Measurements from ENCODE around the gene CCDC91.
"Not testable (repeated sequence)": the region's sequence is repeated elsewhere in the genome, so short reads cannot be mapped to it uniquely, and the experiment has no call there.

Gene CCDC91

GRCh38 chr12:28471762-28472161, 281.5 kb downstream of the CCDC91 start:
- not testable (repeated sequence) for DNase-seq

GRCh38 chr12:28476206-28476605, 285.9 kb downstream of the CCDC91 start:
- DNase-seq, result not testable (repeated sequence)

- not testable (repeated sequence) for DNase-seq
Observed at GRCh38 chr12:28479097-28479496, 288.8 kb downstream of the CCDC91 start.

GRCh38 chr12:28479683-28480082, 289.4 kb downstream of the CCDC91 start:
- DNase-seq, result no peak

GRCh38 chr12:28484156-28484555, 293.9 kb downstream of the CCDC91 start:
- no peak for DNase-seq

- no peak for DNase-seq
Observed at GRCh38 chr12:28486521-28486920, 296.3 kb downstream of the CCDC91 start.

DNA sequence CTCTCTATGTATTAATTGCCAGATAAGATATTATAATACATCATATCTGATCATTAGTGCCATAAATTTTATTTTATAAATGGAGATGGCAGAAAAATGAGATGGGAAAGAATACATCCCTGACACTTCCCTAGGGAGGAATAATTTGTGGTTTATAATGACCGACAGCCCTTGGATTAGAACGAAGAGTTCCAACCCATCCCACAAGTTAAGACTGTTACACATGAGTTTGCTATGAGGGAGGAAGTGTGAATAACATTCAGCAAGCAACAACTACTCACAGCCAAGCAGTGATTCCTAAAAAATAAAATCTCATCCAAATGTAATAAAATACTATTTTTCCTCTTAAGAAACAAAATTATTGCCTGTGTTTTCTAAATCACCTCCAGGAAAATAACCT, 299.0 kb downstream of the CCDC91 start:
- no peak for DNase-seq

GRCh38 chr12:28497889-28498411, 307.7 kb downstream of the CCDC91 start:
- DNase-seq, result no peak

DNA sequence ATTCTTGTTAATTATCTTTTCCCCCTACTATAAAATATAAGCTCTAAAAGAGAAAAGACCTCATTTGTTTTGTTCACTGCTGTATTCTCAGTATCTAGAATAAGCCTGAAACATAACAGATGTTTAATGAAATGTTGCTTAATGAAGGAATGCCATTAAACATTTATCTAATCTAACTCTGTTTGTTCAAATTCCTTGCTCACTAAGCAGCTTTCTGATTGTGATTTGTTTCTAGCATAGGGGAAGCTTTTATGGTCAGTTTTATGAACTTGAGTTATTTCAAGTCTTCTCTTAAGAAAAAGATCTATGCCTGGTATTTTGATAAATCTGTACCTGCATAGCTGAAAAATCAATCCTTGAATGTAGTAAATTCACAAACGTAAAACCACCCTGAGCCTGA, 308.6 kb downstream of the CCDC91 start:
- DNase-seq, result no peak

DNA sequence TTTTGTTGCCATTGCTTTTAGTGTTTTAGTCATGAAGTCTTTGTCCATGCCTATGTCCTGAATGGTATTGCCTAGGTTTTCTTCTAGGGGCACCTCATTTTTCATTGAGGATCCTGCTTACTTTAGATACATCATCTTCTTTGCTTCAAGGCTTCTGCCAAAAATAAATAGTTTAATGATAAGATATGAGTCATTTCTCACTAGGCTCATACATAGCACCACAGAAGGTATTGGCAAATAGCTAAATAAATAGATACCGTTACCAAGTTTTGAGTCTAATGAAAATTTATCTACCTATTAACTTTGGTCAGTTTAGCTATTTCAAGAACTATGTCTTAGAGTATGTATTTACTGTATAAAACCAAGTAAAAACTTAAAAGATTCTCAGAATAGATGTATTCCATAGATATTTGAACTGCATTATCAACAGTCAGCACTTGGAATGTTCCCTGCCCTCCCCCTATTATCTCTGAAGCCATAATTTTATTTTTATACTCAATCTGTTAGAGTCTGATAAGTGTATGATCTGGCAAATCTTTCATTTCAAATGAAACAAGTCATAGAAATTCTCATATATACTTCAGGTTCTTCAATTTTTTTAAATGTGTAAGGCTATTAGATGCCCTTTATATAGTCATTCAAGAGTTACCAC, 310.2 kb downstream of the CCDC91 start:
- no peak for DNase-seq

- DNase-seq, result no peak
Observed at GRCh38 chr12:28506271-28506670, 316.0 kb downstream of the CCDC91 start.

GRCh38 chr12:28507033-28507432, 316.8 kb downstream of the CCDC91 start:
- DNase-seq, result no peak

- DNase-seq, result no peak
Observed at GRCh38 chr12:28507867-28508266, 317.6 kb downstream of the CCDC91 start.

DNA sequence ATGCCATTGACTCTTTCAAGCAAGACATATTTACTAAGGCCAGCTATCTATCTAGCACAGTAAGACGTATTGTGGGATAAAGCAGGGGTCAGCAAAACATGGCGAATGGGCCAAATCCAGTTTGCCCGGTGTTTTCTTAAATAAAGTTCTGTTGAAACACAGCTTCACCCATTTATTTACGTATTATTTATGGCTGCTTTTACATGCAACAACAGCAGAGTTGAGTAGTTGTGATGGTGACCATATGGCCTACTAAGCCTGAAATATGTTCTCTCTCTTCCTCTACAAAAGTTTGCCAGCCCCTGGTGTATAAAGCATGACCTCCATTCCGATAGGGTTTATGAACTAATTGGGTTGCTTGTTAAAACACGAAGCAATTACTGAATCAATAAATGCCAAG, 322.1 kb downstream of the CCDC91 start:
- DNase-seq, result no peak

DNA sequence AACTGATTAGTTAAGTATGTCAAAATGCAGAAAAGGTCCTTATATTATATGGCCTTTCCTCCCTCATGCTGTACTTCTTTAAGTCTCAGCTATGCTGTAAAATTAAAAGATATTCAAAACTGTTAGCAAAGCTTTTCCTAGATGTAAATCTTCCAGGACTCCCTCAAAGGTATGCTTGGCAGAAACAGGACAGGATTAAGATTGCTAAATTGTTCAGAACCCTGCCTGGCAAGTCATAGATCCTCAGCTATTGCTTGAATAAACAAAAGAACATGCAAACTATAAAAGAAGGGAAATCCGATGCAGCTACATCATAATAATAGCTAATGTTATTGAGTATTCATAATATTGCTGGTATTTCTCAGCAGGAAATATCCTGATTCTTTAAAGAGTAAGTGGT, 322.6 kb downstream of the CCDC91 start:
- no peak for DNase-seq

DNA sequence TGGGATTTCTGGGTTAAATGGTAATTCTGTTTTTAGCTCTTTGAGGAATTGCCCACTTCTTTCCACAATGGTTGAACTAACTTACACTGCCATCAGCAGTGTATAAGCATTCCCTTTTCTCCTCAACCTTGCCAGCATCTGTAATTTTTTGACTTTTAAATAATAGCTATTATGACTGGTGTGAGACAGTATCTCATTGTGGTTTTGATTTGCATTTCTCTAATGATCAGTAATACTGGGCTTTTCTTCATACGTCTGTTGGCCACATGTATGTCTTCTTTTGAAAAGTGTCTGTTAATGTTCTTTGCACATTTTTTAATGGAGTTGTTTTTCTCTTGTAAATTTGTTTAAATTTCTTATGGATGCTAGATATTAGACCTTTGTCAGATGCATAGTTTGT, 323.7 kb downstream of the CCDC91 start:
- DNase-seq, result no peak

GRCh38 chr12:28517101-28517500, 326.8 kb downstream of the CCDC91 start:
- no peak for DNase-seq

GRCh38 chr12:28527631-28528249, 337.5 kb downstream of the CCDC91 start:
- DNase-seq, result no peak

- DNase-seq, result no peak
Observed at GRCh38 chr12:28535216-28535615, 345.0 kb downstream of the CCDC91 start.

- no peak for DNase-seq
Observed at GRCh38 chr12:28536088-28536487, 345.8 kb downstream of the CCDC91 start.

GRCh38 chr12:28537474-28537873, 347.2 kb downstream of the CCDC91 start:
- DNase-seq, result no peak

- DNase-seq, result no peak
Observed at GRCh38 chr12:28539691-28540323, 349.6 kb downstream of the CCDC91 start.

- no peak for DNase-seq
Observed at GRCh38 chr12:28540324-28540714, 350.1 kb downstream of the CCDC91 start.

Data from CD4-positive, alpha-beta T cell treated with Interleukin-4 for 4 hours (primary cell).